Stomach (tissue), 9 donors: Measurements from ENCODE around the gene PIEZO2. TPM values are rescaled to one million over a fixed set of nuclear protein-coding genes. Genes with fewer than 3 reads are reported as not detected.

Source experiments
- DNase-seq, 2 donors: peaks; one replicate each; pipeline versions ENCODE4 v3.0.0 to v3.0.0-alpha.2; 2013 to 2019
- H3K27ac ChIP-seq, 5 donors: fragments of 200-600 bp in 4 of 5; sonication (generic) in 4 of 5; one replicate each; pipeline ENCODE4 v1.5.1; 2013 to 2019; ENCODE audit warnings: mild to moderate bottlenecking in 1 of 5, moderate library complexity in 1 of 5
- H3K27me3 ChIP-seq, 3 donors: fragments of 200-600 bp; sonication (generic); one replicate each; pipeline ENCODE4 v1.5.1; 2017 to 2019; ENCODE audit warnings: mixed run types in 1 of 3
- H3K36me3 ChIP-seq, 4 donors: fragments of 200-600 bp; sonication (generic); 1 replicate in 3 of 4; 2 replicates in 1 of 4; pipeline ENCODE4 v1.5.1; 2016 to 2019
- H3K4me1 ChIP-seq, 4 donors: fragments of 200-600 bp; sonication (generic); one replicate each; pipeline ENCODE4 v1.5.1; 2016 to 2019
- H3K4me3 ChIP-seq, 4 donors: fragments of 200-600 bp; sonication (generic) in 3 of 4; one replicate each; pipeline ENCODE4 v1.5.1; 2016 to 2019; ENCODE audit warnings: mild to moderate bottlenecking in 1 of 4
- H3K9me3 ChIP-seq, 4 donors: fragments of 200-600 bp; sonication (generic); one replicate each; pipeline ENCODE4 v1.5.1; 2016 to 2019
- CTCF ChIP-seq, 7 experiments: fragments of 450-650 bp in 4 of 7; fragments of 200-600 bp in 3 of 7; sonication (generic) in 3 of 7; IDR thresholded peaks; one replicate each; pipeline ENCODE4 v1.5.1; 2016 to 2019; ENCODE audit warnings: antibody characterized with exemption in 7 of 7, control low read depth in 2 of 7, mild to moderate bottlenecking in 1 of 7
- EP300 ChIP-seq: sonication (generic); formaldehyde crosslinking; IDR thresholded peaks from one replicate; pipeline ENCODE4 v1.6.1; 2017; ENCODE audit warnings: antibody characterized with exemption
- POLR2A ChIP-seq, 4 donors: fragments of 450-650 bp; IDR thresholded peaks; one replicate each; pipeline ENCODE4 v1.6.1; 2016; ENCODE audit warnings: antibody characterized with exemption in 4 of 4, control low read depth in 2 of 4, mild to moderate bottlenecking in 1 of 4, moderate library complexity in 1 of 4
- POLR2AphosphoS5 ChIP-seq, 3 donors: sonication (generic); formaldehyde crosslinking; IDR thresholded peaks; one replicate each; pipeline ENCODE4 v1.6.1; 2016; ENCODE audit warnings: antibody characterized with exemption in 3 of 3
- WGBS, 5 donors: extraction: QIAGEN DNeasy Blood & Tissue Kit in 3 of 5; methylation state at CpG; one replicate each; pipeline versions ENCODE4 v1.1.5 to v1.1.7; 2013 to 2018; 5-methylcytosine and 5-hydroxymethylcytosine counted together
- intact Hi-C: fragments of 100-400 bp; cut with DNase I; formaldehyde crosslinking; loops from one replicate; pipeline ENCODE4 v1.15.1; 2023; ENCODE audit warnings: low total_unique reads
- polyA plus RNA-seq, 3 donors: library from polyadenylated mRNA; stranded (reverse); fragments of 200-250 nt; gene quantifications; one replicate each; pipeline ENCODE4 v1.2.3, GENCODE V29; 2013
- total RNA-seq, 5 donors: library from RNA; depleted of rRNA; stranded (reverse); fragments of >200 nt; gene quantifications; one replicate each; pipeline versions ENCODE4 v1.1.0 to v1.2.3, GENCODE V29; 2014 to 2016
- donor health status: healthy with polysubstance abuse.
- donor health status: Bipolar disorder and iron deficiency.
- donor health status: healthy.

PIEZO2 gene
- total and polyA plus RNA-seq, 8 donors, result 0.30 to 45.3 (median 2.5) TPM

DNA sequence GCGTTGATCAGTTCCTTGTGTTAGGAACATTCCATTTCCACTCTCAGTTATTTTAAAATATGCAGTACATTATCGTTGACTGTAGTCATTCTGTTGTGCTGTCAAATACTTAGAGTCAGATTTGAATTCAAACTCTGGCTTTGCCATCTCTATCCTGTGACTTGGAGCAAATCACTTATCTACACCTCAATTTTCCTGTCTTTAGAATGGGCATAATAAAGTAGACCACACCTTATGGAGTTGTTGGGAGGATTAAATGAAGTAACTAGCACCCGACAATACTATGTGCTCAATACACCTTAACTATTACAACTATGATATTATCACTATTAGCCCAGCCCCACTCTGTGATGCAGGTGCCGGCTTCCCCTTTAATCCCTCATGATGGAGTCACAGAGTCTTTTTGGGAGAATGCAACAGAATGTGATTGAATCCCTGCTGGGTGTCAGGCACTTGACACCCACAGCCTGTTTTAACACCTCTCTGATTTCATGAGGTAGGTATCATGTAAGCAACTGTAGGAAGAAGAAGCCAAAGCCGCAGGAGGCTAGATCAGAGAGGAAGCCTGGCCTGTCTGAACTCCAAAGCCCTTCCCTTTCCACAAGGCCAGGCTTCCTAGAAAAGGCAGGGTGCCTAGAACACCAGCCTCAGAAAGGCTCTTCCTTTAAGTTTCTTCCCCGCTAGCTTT lies 315.1 kb downstream of the PIEZO2 start:
- 83 to 95% (median 89%) methylated on average over 6 of the region's 6 CpGs for WGBS, 5 donors
- intact Hi-C loops, result no loop called here

GRCh38 chr18:10833656-10834055 lies 315.7 kb downstream of the PIEZO2 start:
- no peak for TF ChIP-seq CTCF (IDR thresholded peaks at IDR 0.05)
- no peak for TF ChIP-seq POLR2A (IDR thresholded peaks at IDR 0.05)
- no peak for TF ChIP-seq POLR2AphosphoS5 (IDR thresholded peaks at IDR 0.05)
- TF ChIP-seq EP300, result no peak
- peak in 1 of 2 donors; percentile 32 for DNase-seq
- Histone ChIP-seq H3K9me3 (peaks cover 0 to 10% (median 0%) of the 10 kb centered on the region in 4 donors), H3K27ac (no peak overlapping the region), H3K27me3 (no peaks in the 10 kb centered on the region), H3K4me3 (no peak overlapping the region), H3K36me3 (no peaks in the 10 kb centered on the region), H3K4me1 (peaks cover 0 to 5% (median 0%) of the 10 kb centered on the region in 4 donors)
- intact Hi-C loops, result no loop called here
- 29 to 45% (median 36%) methylated on average over 2 of the region's 2 CpGs for WGBS, 5 donors

More for the DNA sequence above, 315.1 kb downstream of the PIEZO2 start:
- no peak overlapping the region for H3K27ac ChIP-seq
- H3K27me3 ChIP-seq, result no peaks in the 10 kb centered on the region
- H3K36me3 ChIP-seq, result no peaks in the 10 kb centered on the region
- no peak for DNase-seq
- no peak for TF ChIP-seq CTCF (IDR thresholded peaks at IDR 0.05)
- no peak overlapping the region for H3K4me3 ChIP-seq
- peaks cover 0 to 10% (median 0%) of the 10 kb centered on the region in 4 donors for H3K9me3 ChIP-seq
- peaks cover 0 to 5% (median 0%) of the 10 kb centered on the region in 4 donors for H3K4me1 ChIP-seq

DNA sequence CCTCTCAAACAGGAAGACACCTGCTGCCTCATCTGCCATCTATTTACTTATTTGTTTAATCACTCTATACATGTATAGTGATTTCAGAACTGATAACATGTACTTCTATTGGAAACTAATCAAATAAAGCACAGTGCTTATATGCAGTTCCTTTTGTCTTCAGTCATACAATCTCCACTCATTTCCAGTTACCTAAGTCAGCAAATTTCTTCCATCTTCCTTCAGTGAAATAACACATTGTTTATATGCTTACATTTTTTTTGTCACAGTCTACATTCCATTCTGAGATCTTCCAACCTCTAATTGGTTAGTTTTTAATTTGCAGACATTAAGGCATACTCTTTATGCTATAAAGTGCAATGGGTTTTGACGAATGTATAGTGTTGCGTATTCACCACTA lies 323.0 kb downstream of the PIEZO2 start:
- WGBS, 5 donors, result 92 to 100% (median 98%) methylated on average over 2 of the region's 2 CpGs
- Histone ChIP-seq H3K27me3 (no peaks in the 10 kb centered on the region), H3K36me3 (no peaks in the 10 kb centered on the region), H3K27ac (no peak overlapping the region), H3K4me1 (no peaks in the 10 kb centered on the region), H3K9me3 (peaks cover 0 to 10% (median 0%) of the 10 kb centered on the region in 4 donors), H3K4me3 (no peak overlapping the region)
- DNase-seq, result no peak
- TF ChIP-seq POLR2AphosphoS5 (IDR thresholded peaks at IDR 0.05) (no peak), EP300 (no peak), POLR2A (IDR thresholded peaks at IDR 0.05) (no peak), CTCF (IDR thresholded peaks at IDR 0.05) (no peak)
- intact Hi-C loops, result no loop called here

GRCh38 chr18:10822456-10822855 lies 326.9 kb downstream of the PIEZO2 start:
- no peak for TF ChIP-seq EP300
- no peak for TF ChIP-seq POLR2AphosphoS5 (IDR thresholded peaks at IDR 0.05)
- TF ChIP-seq POLR2A (IDR thresholded peaks at IDR 0.05), result no peak
- no peak for TF ChIP-seq CTCF (IDR thresholded peaks at IDR 0.05)
- no peaks in the 10 kb centered on the region for H3K27me3 ChIP-seq
- WGBS, 5 donors, result 18 to 35% (median 24%) methylated on average over 6 of the region's 6 CpGs
- peak in 1 of 2 donors; percentile 44 for DNase-seq
- no peaks in the 10 kb centered on the region for H3K36me3 ChIP-seq
- H3K4me3 ChIP-seq, result no peak overlapping the region
- H3K4me1 ChIP-seq, result no peaks in the 10 kb centered on the region
- H3K27ac ChIP-seq, result no peak overlapping the region
- intact Hi-C loops, result no loop called here
- H3K9me3 ChIP-seq, result peaks cover 0 to 10% (median 10%) of the 10 kb centered on the region in 4 donors
